Sigmoid colon (tissue), 7 donors: Measurements from ENCODE around the gene CHCHD6. TPM values are rescaled to one million over a fixed set of nuclear protein-coding genes. Genes with fewer than 3 reads are reported as not detected.

Source experiments
- DNase-seq: peaks from one replicate; pipeline ENCODE4 v3.0.0-alpha.2; 2019
- H3K27ac ChIP-seq, 4 donors: fragments of 200-600 bp; sonication (generic); one replicate each; pipeline ENCODE4 v1.5.1; 2016 to 2019; ENCODE audit warnings: mild to moderate bottlenecking in 1 of 4
- H3K27me3 ChIP-seq, 3 donors: fragments of 200-600 bp; sonication (generic); one replicate each; pipeline ENCODE4 v1.5.1; 2019; ENCODE audit warnings: mild to moderate bottlenecking in 1 of 3
- H3K36me3 ChIP-seq, 4 donors: fragments of 200-600 bp; sonication (generic); one replicate each; pipeline ENCODE4 v1.5.1; 2016 to 2019
- H3K4me1 ChIP-seq, 4 donors: fragments of 200-600 bp; sonication (generic); one replicate each; pipeline ENCODE4 v1.5.1; 2017 to 2019
- H3K4me3 ChIP-seq, 4 donors: fragments of 200-600 bp; sonication (generic); one replicate each; pipeline ENCODE4 v1.5.1; 2017 to 2019; ENCODE audit warnings: mild to moderate bottlenecking in 2 of 4, moderate library complexity in 1 of 4
- H3K9me3 ChIP-seq, 4 donors: fragments of 200-600 bp in 3 of 4; sonication (generic) in 3 of 4; one replicate each; pipeline versions ENCODE4 v1.5.1 to v1.6.1; 2013 to 2019
- EP300 ChIP-seq, 4 donors: sonication (generic); formaldehyde crosslinking; IDR thresholded peaks; one replicate each; pipeline ENCODE4 v1.6.1; 2017; ENCODE audit warnings: antibody characterized with exemption in 4 of 4
- POLR2A ChIP-seq, 2 donors: fragments of 450-650 bp; IDR thresholded peaks; one replicate each; pipeline ENCODE4 v1.6.1; 2016; ENCODE audit warnings: antibody characterized with exemption in 2 of 2, mild to moderate bottlenecking in 2 of 2, moderate library complexity in 2 of 2
- POLR2AphosphoS5 ChIP-seq, 4 donors: sonication (generic); formaldehyde crosslinking; IDR thresholded peaks; one replicate each; pipeline ENCODE4 v1.6.1; 2017; ENCODE audit warnings: antibody characterized with exemption in 4 of 4
- WGBS, 2 donors: extraction: QIAGEN DNeasy Blood & Tissue Kit; methylation state at CpG; one replicate each; pipeline ENCODE4 v1.1.7; 2013; 5-methylcytosine and 5-hydroxymethylcytosine counted together
- intact Hi-C: fragments of 100-400 bp; cut with DNase I; formaldehyde crosslinking; loops from one replicate; pipeline ENCODE4 v1.15.1; 2023
- polyA plus RNA-seq, 3 donors: library from polyadenylated mRNA; stranded (reverse); fragments of 200-250 nt; gene quantifications; one replicate each; pipeline ENCODE4 v1.2.3, GENCODE V29; 2013
- total RNA-seq, 4 donors: library from RNA; depleted of rRNA; stranded (reverse); fragments of >200 nt; gene quantifications; one replicate each; pipeline ENCODE4 v1.1.0, GENCODE V29; 2016
- TF ChIP-seq, protein P1 (sequence below), 4 experiments: fragments of 450-650 bp in 3 of 4; fragments of 200-600 bp in 1 of 4; IDR thresholded peaks; one replicate each; pipeline ENCODE4 v1.5.1; 2016 to 2019; ENCODE audit warnings: antibody characterized with exemption in 4 of 4, mild to moderate bottlenecking in 3 of 4, moderate library complexity in 2 of 4
- donor health status: healthy with polysubstance abuse.
- donor health status: Bipolar disorder and iron deficiency.
- donor health status: healthy.

The CHCHD6 gene
- total and polyA plus RNA-seq, 7 donors, result 8.0 to 20.9 (median 14.4) TPM

DNA sequence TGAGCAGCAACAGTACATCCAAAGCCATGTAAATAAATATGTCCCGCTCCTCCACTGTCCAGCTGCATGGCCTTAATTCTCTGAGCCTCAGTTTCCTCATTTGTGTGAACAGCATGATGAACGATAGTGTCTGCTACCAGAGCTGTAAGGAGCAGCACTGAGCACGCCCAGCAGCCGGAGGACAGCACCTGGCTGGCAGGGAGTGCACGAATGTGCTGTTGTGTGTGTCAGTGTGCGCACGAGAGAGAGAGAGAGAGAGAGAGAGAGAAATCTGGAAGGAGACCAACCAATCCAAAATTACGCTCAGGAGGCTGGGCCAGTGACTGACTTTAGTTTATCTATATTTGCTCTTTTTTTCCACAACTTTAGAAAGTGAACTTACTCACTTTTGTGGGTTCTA, 252.3 kb downstream of the CHCHD6 start:
- Histone ChIP-seq H3K4me1 (peaks cover 0 to 3% (median 2%) of the 10 kb centered on the region in 4 donors), H3K27me3 (no peaks in the 10 kb centered on the region), H3K27ac (no peak overlapping the region), H3K4me3 (no peak overlapping the region), H3K9me3 (no peaks in the 10 kb centered on the region), H3K36me3 (no peaks in the 10 kb centered on the region)
- DNase-seq, result peak; percentile 24
- 81 to 86% methylated on average over 8 of the region's 8 CpGs for WGBS, 2 donors
- intact Hi-C loops, result no loop called here
- TF ChIP-seq POLR2A (IDR thresholded peaks at IDR 0.05) (no peak), EP300 (IDR thresholded peaks at IDR 0.05) (no peak), POLR2AphosphoS5 (IDR thresholded peaks at IDR 0.05) (no peak)
- TF ChIP-seq, protein P1, sequence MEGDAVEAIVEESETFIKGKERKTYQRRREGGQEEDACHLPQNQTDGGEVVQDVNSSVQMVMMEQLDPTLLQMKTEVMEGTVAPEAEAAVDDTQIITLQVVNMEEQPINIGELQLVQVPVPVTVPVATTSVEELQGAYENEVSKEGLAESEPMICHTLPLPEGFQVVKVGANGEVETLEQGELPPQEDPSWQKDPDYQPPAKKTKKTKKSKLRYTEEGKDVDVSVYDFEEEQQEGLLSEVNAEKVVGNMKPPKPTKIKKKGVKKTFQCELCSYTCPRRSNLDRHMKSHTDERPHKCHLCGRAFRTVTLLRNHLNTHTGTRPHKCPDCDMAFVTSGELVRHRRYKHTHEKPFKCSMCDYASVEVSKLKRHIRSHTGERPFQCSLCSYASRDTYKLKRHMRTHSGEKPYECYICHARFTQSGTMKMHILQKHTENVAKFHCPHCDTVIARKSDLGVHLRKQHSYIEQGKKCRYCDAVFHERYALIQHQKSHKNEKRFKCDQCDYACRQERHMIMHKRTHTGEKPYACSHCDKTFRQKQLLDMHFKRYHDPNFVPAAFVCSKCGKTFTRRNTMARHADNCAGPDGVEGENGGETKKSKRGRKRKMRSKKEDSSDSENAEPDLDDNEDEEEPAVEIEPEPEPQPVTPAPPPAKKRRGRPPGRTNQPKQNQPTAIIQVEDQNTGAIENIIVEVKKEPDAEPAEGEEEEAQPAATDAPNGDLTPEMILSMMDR (IDR thresholded peaks at IDR 0.05), result no peak

DNA sequence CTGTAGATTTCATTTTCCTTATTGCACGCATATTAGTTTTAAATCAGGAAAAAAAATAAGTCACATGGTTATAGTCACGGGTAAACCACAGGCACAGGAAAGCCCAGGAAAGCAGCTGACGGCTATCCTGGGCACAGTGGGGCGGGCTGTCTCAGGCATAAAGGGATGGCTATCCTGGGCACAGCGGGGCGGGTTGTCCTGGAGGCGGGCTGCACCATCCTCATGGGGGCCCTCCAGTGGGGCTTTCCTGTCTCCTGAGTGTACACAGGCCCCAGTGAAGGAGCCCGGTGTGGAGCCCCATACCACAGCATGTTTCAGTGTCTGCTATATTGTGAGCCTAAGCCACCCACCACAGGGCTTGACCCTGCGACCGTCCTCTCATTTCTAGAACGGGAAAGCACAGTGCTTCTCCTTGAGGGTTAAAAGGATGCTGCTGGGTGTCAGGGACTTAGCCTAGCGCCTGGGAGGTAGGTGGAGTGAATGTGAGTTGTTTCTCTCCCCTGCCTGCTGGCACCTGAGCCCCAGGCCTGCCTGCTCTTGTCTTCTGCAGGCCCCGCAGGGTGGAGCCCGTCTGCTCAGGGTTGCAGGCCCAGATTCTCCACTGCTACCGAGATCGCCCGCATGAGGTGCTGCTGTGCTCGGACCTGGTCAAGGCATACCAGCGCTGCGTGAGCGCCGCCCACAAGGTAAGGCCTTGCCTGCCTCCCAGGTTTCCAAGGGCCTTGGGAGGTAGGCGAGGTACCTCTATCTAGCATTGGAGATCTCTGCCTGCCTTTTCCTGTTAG, 253.0 kb downstream of the CHCHD6 start:
- Histone ChIP-seq H3K9me3 (no peaks in the 10 kb centered on the region), H3K36me3 (no peaks in the 10 kb centered on the region), H3K4me3 (no peak overlapping the region), H3K27me3 (no peaks in the 10 kb centered on the region), H3K4me1 (peaks cover 0 to 10% (median 2%) of the 10 kb centered on the region in 4 donors), H3K27ac (no peak overlapping the region)
- intact Hi-C loops, result no loop called here
- TF ChIP-seq, protein P1 (IDR thresholded peaks at IDR 0.05), result no peak
- TF ChIP-seq POLR2A (IDR thresholded peaks at IDR 0.05) (no peak), EP300 (IDR thresholded peaks at IDR 0.05) (no peak), POLR2AphosphoS5 (IDR thresholded peaks at IDR 0.05) (no peak)
- peak; percentile 56 for DNase-seq
- 88 to 93% methylated on average over 23 of the region's 23 CpGs for WGBS, 2 donors

DNA sequence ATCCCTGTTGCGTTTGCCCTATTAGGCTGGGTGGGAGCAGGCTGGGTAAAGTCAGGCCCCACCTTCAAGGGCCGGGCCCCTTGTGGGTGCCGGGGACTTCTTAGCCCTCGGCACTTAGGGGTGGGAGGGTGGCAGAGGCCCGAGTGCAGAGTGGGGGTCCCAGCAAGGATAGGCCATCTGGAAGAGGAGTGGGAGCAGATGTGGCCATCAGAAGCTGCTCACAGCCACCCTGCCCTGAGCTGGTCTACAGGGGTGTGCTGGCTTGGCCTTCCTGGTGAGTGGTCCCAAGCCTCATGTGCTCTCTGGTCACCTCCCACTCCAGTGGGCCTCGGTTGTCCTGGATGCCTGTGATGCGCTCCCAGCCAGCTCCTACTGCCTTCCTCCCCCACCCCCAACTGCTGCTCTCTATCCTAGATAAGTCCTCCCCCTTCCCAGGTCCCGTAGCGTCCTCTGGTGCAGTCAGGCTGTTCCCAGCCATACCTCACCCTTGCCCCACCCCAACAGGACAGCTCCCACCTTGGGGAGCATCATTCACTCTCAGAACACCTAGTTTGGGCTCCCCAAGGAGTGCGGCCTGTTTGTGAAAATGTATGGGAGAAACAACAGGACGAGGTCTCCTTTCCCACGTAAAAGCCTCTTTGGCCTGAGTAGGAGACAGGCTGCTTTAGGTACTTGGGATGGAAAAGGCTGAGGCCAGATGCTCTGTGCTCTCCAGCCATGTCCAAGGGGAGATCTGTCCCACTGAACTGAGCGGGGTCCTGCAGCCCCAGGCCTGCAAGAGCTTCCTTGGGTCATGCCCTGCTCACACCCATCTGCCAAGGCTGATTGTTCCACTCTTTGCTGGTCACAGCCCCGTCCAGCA, 254.0 kb downstream of the CHCHD6 start:
- Histone ChIP-seq H3K27ac (no peak overlapping the region), H3K4me3 (no peak overlapping the region), H3K9me3 (no peaks in the 10 kb centered on the region), H3K4me1 (peaks cover 0 to 11% (median 2%) of the 10 kb centered on the region in 4 donors), H3K36me3 (no peaks in the 10 kb centered on the region), H3K27me3 (no peaks in the 10 kb centered on the region)
- TF ChIP-seq EP300 (IDR thresholded peaks at IDR 0.05) (no peak), POLR2A (IDR thresholded peaks at IDR 0.05) (no peak), POLR2AphosphoS5 (IDR thresholded peaks at IDR 0.05) (no peak)
- TF ChIP-seq, protein P1 (IDR thresholded peaks at IDR 0.05), result no peak
- 94% methylated on average over 14 of the region's 14 CpGs for WGBS, 2 donors
- intact Hi-C loops, result no loop called here
- DNase-seq, result peak; percentile 50

DNA sequence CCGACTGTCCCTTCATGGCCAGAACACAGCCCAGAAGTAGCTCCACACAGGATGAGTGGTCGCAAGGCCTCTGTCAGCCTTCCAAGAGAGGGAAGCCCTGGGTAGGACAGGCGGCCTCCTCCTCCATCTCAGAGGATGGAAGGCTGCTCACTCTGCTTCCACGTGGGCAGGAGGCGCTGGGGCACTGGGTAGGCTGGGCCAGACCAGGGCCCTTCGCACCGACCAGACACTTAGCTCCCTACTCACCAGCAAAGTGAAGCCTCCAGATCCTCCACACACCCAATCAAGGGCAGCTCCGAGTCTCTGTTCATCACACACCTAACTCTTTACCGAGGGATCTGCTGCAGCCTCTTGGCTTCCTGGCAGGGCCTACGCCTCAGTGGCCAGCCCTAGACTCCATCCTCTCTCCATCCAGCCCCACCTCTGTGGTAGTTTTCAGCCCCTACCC, 254.6 kb downstream of the CHCHD6 start:
- DNase-seq, result peak; percentile 42
- H3K27ac ChIP-seq, result no peak overlapping the region
- intact Hi-C loops, result no loop called here

More for the DNA sequence above, 254.6 kb downstream of the CHCHD6 start:
- TF ChIP-seq POLR2A (IDR thresholded peaks at IDR 0.05) (no peak), POLR2AphosphoS5 (IDR thresholded peaks at IDR 0.05) (no peak), EP300 (IDR thresholded peaks at IDR 0.05) (no peak)
- TF ChIP-seq, protein P1 (IDR thresholded peaks at IDR 0.05), result no peak
- Histone ChIP-seq H3K4me3 (no peak overlapping the region), H3K27me3 (no peaks in the 10 kb centered on the region), H3K9me3 (no peaks in the 10 kb centered on the region), H3K36me3 (no peaks in the 10 kb centered on the region), H3K4me1 (peaks cover 0 to 11% (median 2%) of the 10 kb centered on the region in 4 donors)
- 90 to 93% methylated on average over 10 of the region's 10 CpGs for WGBS, 2 donors
